GM15510 (cell line): ENCODE data around the gene CT45A2.
"Not testable (repeated sequence)": the region's sequence is repeated elsewhere in the genome, so short reads cannot be mapped to it uniquely, and the experiment has no call there.

Source experiments
- POLR2A ChIP-seq: IDR thresholded peaks from 3 replicates; pipeline ENCODE4 v1.6.1; 2011; ENCODE audit warnings: borderline replicate concordance; ENCODE audit not compliant: insufficient read length; ENCODE audit errors: extremely low read depth

Gene CT45A2, protein sequence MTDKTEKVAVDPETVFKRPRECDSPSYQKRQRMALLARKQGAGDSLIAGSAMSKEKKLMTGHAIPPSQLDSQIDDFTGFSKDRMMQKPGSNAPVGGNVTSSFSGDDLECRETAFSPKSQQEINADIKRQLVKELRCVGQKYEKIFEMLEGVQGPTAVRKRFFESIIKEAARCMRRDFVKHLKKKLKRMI

DNA sequence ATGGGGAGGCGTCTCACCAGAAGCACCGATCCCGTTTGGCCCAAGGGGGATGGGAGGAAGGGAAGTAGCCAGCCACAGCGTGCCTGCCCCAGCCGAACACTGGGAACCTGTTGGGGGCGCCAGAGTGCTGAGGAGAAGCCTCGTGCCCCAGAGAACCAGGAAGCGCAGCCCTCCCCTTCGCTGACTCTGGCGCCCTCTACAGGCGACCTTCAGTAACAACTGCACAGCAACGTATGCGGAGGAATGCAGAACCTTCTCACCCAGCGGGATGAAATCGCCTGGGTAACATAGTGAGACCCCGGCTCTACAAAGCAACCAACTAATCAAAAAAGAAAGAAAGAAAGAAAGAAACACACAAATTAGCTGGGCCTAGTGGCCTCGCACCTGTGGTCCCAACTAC is at the start of gene CT45A2:
Gene CT45A2 (minus strand): TSS at position 101 of the 400 bp plus-strand sequence. CDS start 3,747 bp downstream, outside the sequence.
- TF ChIP-seq POLR2A = not testable (repeated sequence)

DNA sequence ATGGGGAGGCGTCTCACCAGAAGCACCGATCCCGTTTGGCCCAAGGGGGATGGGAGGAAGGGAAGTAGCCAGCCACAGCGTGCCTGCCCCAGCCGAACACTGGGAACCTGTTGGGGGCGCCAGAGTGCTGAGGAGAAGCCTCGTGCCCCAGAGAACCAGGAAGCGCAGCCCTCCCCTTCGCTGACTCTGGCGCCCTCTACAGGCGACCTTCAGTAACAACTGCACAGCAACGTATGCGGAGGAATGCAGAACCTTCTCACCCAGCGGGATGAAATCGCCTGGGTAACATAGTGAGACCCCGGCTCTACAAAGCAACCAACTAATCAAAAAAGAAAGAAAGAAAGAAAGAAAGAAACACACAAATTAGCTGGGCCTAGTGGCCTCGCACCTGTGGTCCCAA is 34.6 kb upstream of the CT45A2 start, which contains the start of gene CT45A8:
Gene CT45A8 (minus strand): TSS at position 101 of the 400 bp plus-strand sequence. CDS start 3,755 bp downstream, outside the sequence.
- not testable (repeated sequence) for TF ChIP-seq POLR2A

DNA sequence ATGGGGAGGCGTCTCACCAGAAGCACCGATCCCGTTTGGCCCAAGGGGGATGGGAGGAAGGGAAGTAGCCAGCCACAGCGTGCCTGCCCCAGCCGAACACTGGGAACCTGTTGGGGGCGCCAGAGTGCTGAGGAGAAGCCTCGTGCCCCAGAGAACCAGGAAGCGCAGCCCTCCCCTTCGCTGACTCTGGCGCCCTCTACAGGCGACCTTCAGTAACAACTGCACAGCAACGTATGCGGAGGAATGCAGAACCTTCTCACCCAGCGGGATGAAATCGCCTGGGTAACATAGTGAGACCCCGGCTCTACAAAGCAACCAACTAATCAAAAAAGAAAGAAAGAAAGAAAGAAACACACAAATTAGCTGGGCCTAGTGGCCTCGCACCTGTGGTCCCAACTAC is 17.4 kb upstream of the CT45A2 start, which contains the start of gene CT45A7:
Gene CT45A7 (minus strand): TSS at position 101 of the 400 bp plus-strand sequence. CDS start 3,747 bp downstream, outside the sequence.
- not testable (repeated sequence) for TF ChIP-seq POLR2A

DNA sequence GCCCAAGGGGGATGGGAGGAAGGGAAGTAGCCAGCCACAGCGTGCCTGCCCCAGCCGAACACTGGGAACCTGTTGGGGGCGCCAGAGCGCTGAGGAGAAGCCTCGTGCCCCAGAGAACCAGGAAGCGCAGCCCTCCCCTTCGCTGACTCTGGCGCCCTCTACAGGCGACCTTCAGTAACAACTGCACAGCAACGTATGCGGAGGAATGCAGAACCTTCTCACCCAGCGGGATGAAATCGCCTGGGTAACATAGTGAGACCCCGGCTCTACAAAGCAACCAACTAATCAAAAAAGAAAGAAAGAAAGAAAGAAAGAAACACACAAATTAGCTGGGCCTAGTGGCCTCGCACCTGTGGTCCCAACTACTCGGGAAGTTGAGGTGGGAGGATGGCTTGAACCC is 17.1 kb downstream of the CT45A2 start, which contains the start of gene CT45A6:
Gene CT45A6 (minus strand): TSS at position 101 of the 400 bp plus-strand sequence. CDS start 3,794 bp downstream, outside the sequence.
- TF ChIP-seq POLR2A = not testable (repeated sequence)

DNA sequence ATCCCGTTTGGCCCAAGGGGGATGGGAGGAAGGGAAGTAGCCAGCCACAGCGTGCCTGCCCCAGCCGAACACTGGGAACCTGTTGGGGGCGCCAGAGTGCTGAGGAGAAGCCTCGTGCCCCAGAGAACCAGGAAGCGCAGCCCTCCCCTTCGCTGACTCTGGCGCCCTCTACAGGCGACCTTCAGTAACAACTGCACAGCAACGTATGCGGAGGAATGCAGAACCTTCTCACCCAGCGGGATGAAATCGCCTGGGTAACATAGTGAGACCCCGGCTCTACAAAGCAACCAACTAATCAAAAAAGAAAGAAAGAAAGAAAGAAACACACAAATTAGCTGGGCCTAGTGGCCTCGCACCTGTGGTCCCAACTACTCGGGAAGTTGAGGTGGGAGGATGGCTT is 34.4 kb downstream of the CT45A2 start, which contains the start of gene CT45A5:
Gene CT45A5 (minus strand): TSS at position 101 of the 400 bp plus-strand sequence. CDS start 3,774 bp downstream, outside the sequence.
- not testable (repeated sequence) for TF ChIP-seq POLR2A

DNA sequence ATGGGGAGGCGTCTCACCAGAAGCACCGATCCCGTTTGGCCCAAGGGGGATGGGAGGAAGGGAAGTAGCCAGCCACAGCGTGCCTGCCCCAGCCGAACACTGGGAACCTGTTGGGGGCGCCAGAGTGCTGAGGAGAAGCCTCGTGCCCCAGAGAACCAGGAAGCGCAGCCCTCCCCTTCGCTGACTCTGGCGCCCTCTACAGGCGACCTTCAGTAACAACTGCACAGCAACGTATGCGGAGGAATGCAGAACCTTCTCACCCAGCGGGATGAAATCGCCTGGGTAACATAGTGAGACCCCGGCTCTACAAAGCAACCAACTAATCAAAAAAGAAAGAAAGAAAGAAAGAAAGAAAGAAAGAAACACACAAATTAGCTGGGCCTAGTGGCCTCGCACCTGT is 51.7 kb downstream of the CT45A2 start, which contains the start of gene CT45A3:
Gene CT45A3 (minus strand): TSS at position 101 of the 400 bp plus-strand sequence. CDS start 3,747 bp downstream, outside the sequence.
- not testable (repeated sequence) for TF ChIP-seq POLR2A
